ENCODE data around the gene USP1. TPM values are rescaled to one million over a fixed set of nuclear protein-coding genes. Genes with fewer than 3 reads are reported as not detected.

The USP1 gene
- total RNA-seq, 3 donors from 2014 or later (not counting 1 experiment from before 2014, with no cell fraction given): 22.1 to 34.0 (median 26.8) TPM

- DNase-seq: no peak
- no peaks in the 10 kb centered on the region for H3K4me1 ChIP-seq (ENCODE audit: control insufficient read depth, insufficient read depth, low read length)
- H3K9me3 ChIP-seq (ENCODE audit: control insufficient read depth, insufficient read depth, low read length): no peaks in the 10 kb centered on the region
- peak in 1 of 3 donors; percentile 5 for ATAC-seq
- intact Hi-C loops (cut with micrococcal nuclease): no loop called here
- Mint-ChIP-seq H3K36me3 (no peaks in the 10 kb centered on the region), H3K4me1 (peaks cover 0 to 5% of the 10 kb centered on the region in 2 donors), H3K4me3 (no peak overlapping the region), H3K9me3 (no peaks in the 10 kb centered on the region), H3K27me3 (ENCODE audit: low read depth in 2 of 2) (no peaks in the 10 kb centered on the region), H3K27ac (no peak overlapping the region)
- no peak overlapping the region for H3K4me3 ChIP-seq (ENCODE audit: low read length)
- no peak for TF ChIP-seq CTCF (IDR thresholded peaks at IDR 0.05)
- H3K27me3 ChIP-seq (ENCODE audit: control insufficient read depth, insufficient read depth, low read length): no peaks in the 10 kb centered on the region
- WGBS (ENCODE audit: insufficient coverage): 54% methylated on average over 7 of the region's 7 CpGs
- H3K36me3 ChIP-seq (ENCODE audit: control insufficient read depth, insufficient read depth, low read length): peaks cover 14% of the 10 kb centered on the region
- H3K27ac ChIP-seq (ENCODE audit: low read length): no peak overlapping the region
Measured at GRCh38 chr1:62457955-62458354, 21.1 kb downstream of the USP1 start.

- no peaks in the 10 kb centered on the region for H3K27me3 Mint-ChIP-seq (ENCODE audit: low read depth in 2 of 2)
- no peak overlapping the region for H3K27ac Mint-ChIP-seq
- no peaks in the 10 kb centered on the region for H3K36me3 Mint-ChIP-seq
- Histone ChIP-seq H3K27me3 (ENCODE audit: control insufficient read depth, insufficient read depth, low read length) (no peaks in the 10 kb centered on the region), H3K4me1 (ENCODE audit: control insufficient read depth, insufficient read depth, low read length) (no peaks in the 10 kb centered on the region), H3K36me3 (ENCODE audit: control insufficient read depth, insufficient read depth, low read length) (no peaks in the 10 kb centered on the region), H3K9me3 (ENCODE audit: control insufficient read depth, insufficient read depth, low read length) (no peaks in the 10 kb centered on the region), H3K4me3 (ENCODE audit: low read length) (no peak overlapping the region), H3K27ac (ENCODE audit: low read length) (no peak overlapping the region)
- intact Hi-C loops (cut with micrococcal nuclease): no loop called here
- DNase-seq (no peak), ATAC-seq (no peak)
- H3K4me1 Mint-ChIP-seq: peaks cover 0 to 4% of the 10 kb centered on the region in 2 donors
- no peak for TF ChIP-seq CTCF (IDR thresholded peaks at IDR 0.05)
- no peak overlapping the region for H3K4me3 Mint-ChIP-seq
- 100% methylated on average over 2 of the region's 3 CpGs for WGBS (ENCODE audit: insufficient coverage)
- no peaks in the 10 kb centered on the region for H3K9me3 Mint-ChIP-seq
Measured at GRCh38 chr1:62462370-62462769, 25.5 kb downstream of the USP1 start.

DNA sequence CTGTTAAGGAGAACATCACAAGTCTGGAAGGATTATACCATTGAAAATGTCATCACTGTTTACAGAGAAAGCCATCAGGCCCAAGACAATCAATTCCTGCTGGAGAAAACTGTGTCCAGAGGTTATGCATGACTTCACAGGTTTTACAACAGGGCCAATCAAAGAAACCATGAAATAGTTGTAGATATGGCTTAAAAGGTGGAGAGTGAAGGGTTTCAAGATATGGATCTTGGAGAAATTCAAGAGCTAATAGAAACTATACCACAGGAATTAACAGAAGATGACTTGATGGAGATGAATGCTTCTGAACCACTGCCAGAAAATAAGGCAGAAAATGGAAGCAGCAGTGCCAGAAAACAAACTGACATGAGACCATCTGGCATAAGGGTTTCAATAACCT lies 30.2 kb downstream of the USP1 start:
- Histone ChIP-seq H3K4me3 (ENCODE audit: low read length) (no peak overlapping the region), H3K4me1 (ENCODE audit: control insufficient read depth, insufficient read depth, low read length) (no peaks in the 10 kb centered on the region), H3K27me3 (ENCODE audit: control insufficient read depth, insufficient read depth, low read length) (no peaks in the 10 kb centered on the region), H3K27ac (ENCODE audit: low read length) (no peak overlapping the region), H3K36me3 (ENCODE audit: control insufficient read depth, insufficient read depth, low read length) (no peaks in the 10 kb centered on the region), H3K9me3 (ENCODE audit: control insufficient read depth, insufficient read depth, low read length) (no peaks in the 10 kb centered on the region)
- intact Hi-C loops (cut with micrococcal nuclease): no loop called here
- TF ChIP-seq CTCF (IDR thresholded peaks at IDR 0.05): no peak
- Mint-ChIP-seq H3K27me3 (ENCODE audit: low read depth in 2 of 2) (no peaks in the 10 kb centered on the region), H3K9me3 (peaks cover 0 to 3% of the 10 kb centered on the region in 2 donors), H3K36me3 (no peaks in the 10 kb centered on the region), H3K4me3 (no peak overlapping the region), H3K27ac (no peak overlapping the region), H3K4me1 (peaks cover 0 to 4% of the 10 kb centered on the region in 2 donors)
- ATAC-seq: no peak
- DNase-seq: no peak

DNA sequence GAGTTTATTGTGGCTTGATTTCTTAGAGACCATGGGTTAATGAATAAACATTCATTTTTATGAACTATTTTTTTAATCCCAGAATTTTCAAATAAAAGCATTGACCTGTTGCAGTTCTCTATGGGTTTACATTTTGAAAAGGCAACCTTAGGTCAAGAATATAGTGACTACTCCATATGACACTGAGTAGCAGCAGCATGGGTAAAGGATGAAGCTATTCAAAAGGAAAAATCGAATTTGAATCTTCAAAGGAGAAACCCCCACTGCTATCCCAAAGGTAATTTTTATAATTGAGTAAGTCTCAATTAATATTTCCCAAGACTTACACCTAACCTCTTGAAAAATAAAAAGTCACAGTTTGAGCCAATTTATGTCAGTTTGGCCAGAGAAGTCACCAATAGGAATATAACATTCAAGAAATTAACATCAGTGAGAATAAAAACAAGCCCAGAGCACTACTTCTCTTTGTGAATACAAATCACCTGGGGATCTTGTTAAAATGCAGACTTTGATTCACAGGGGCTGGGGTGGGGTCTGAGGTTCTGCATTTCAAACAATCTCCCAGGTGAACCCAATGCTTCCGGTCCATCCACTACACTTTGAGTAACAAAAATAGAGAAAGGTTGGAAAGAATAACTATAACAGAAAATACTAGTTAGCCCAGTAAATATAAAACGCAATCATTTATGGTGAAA lies 39.8 kb downstream of the USP1 start:
- intact Hi-C loops (cut with micrococcal nuclease): no loop called here

More for the DNA sequence above, 39.8 kb downstream of the USP1 start:
- TF ChIP-seq CTCF (IDR thresholded peaks at IDR 0.05): no peak
- Mint-ChIP-seq H3K36me3 (no peaks in the 10 kb centered on the region), H3K27ac (no peak overlapping the region), H3K4me1 (no peaks in the 10 kb centered on the region), H3K27me3 (ENCODE audit: low read depth in 2 of 2) (no peaks in the 10 kb centered on the region), H3K4me3 (no peak overlapping the region), H3K9me3 (no peaks in the 10 kb centered on the region)
- DNase-seq (no peak), ATAC-seq (no peak)
- no CpG with 5 or more reads among the region's 3 CpGs for WGBS (ENCODE audit: insufficient coverage)
- H3K27ac ChIP-seq (ENCODE audit: low read length): no peak overlapping the region
- H3K4me1 ChIP-seq (ENCODE audit: control insufficient read depth, insufficient read depth, low read length): no peaks in the 10 kb centered on the region
- H3K9me3 ChIP-seq (ENCODE audit: control insufficient read depth, insufficient read depth, low read length): no peaks in the 10 kb centered on the region
- no peak overlapping the region for H3K4me3 ChIP-seq (ENCODE audit: low read length)
- peaks cover 6% of the 10 kb centered on the region for H3K36me3 ChIP-seq (ENCODE audit: control insufficient read depth, insufficient read depth, low read length)
- H3K27me3 ChIP-seq (ENCODE audit: control insufficient read depth, insufficient read depth, low read length): no peaks in the 10 kb centered on the region

Measured in natural killer cell (primary cell).